Myocyte (in vitro differentiated cells): ENCODE results near the gene PINLYP. TPM values are rescaled to one million over a fixed set of nuclear protein-coding genes. Genes with fewer than 3 reads are reported as not detected.
"Not testable (repeated sequence)": the region's sequence is repeated elsewhere in the genome, so short reads cannot be mapped to it uniquely, and the experiment has no call there.

Experiments used
- DNase-seq: peaks from one replicate; pipeline ENCODE4 v3.0.0-alpha.2; 2012; ENCODE audit warnings: low read depth
- total RNA-seq: library from RNA; depleted of rRNA; stranded (reverse); fragments of >200 nt; gene quantifications from 2 replicates; pipeline ENCODE4 v1.2.3, GENCODE V29; 2014

PINLYP gene
- total RNA-seq, 1 donor from 2014 or later: 0.94 TPM

- no peak for DNase-seq
These were observed 3.2 kb downstream of the PINLYP start for GRCh38 chr19:43578787-43579186.

GRCh38 chr19:43581467-43581866, 5.9 kb downstream of the PINLYP start:
- DNase-seq: no peak

GRCh38 chr19:43582495-43582894, 6.9 kb downstream of the PINLYP start:
- DNase-seq: no peak

- DNase-seq: no peak
These were observed 8.9 kb downstream of the PINLYP start for GRCh38 chr19:43584484-43584883.

- DNase-seq: no peak
These were observed 10.7 kb downstream of the PINLYP start for GRCh38 chr19:43586346-43586745.

- DNase-seq: not testable (repeated sequence)
These were observed 11.4 kb downstream of the PINLYP start for GRCh38 chr19:43587029-43587428.

- no peak for DNase-seq
These were observed 13.7 kb downstream of the PINLYP start for GRCh38 chr19:43589277-43589676.

- DNase-seq: no peak
These were observed 14.1 kb downstream of the PINLYP start for GRCh38 chr19:43589678-43590077.

GRCh38 chr19:43591904-43592772, 16.5 kb downstream of the PINLYP start:
- DNase-seq: no peak

- no peak for DNase-seq
These were observed 17.3 kb downstream of the PINLYP start for GRCh38 chr19:43592800-43593350.

GRCh38 chr19:43594081-43594697, 18.6 kb downstream of the PINLYP start:
- DNase-seq: no peak

- DNase-seq: peak; percentile 50
These were observed 19.4 kb downstream of the PINLYP start for GRCh38 chr19:43594710-43595604.

- DNase-seq: no peak
These were observed 20.0 kb downstream of the PINLYP start for GRCh38 chr19:43595605-43595998.

- peak; percentile 100 for DNase-seq
These were observed 20.6 kb downstream of the PINLYP start, which contains the start of the genes IRGQ and ZNF576 for GRCh38 chr19:43595999-43596841. Gene IRGQ, minus strand, starts transcription at chr19:43596134. Its CDS starts 796 bp downstream, at chr19:43595338. Gene ZNF576, plus strand, starts transcription at chr19:43596595. Its CDS starts 514 bp downstream, at chr19:43597109.

GRCh38 chr19:43596842-43597461, 21.4 kb downstream of the PINLYP start:
- DNase-seq: no peak

GRCh38 chr19:43597876-43598275, 22.3 kb downstream of the PINLYP start:
- no peak for DNase-seq

- no peak for DNase-seq
These were observed 23.0 kb downstream of the PINLYP start for GRCh38 chr19:43598445-43599240.

- DNase-seq: no peak
These were observed 24.2 kb downstream of the PINLYP start for GRCh38 chr19:43599635-43600295.
